IPS DF 6.9 (cell line): ENCODE data around the gene ARFGEF2.
"Not testable (repeated sequence)": the region's sequence is repeated elsewhere in the genome, so short reads cannot be mapped to it uniquely, and the experiment has no call there.

Experiments
- DNase-seq: peaks from one replicate; pipeline ENCODE4 v3.0.0-alpha.2; 2013; ENCODE audit warnings: low read depth, low spot score
- H3K27ac ChIP-seq: one replicate; pipeline ENCODE4 v1.5.1; 2013; ENCODE audit warnings: low read length, control low read depth
- H3K27me3 ChIP-seq: 2 replicates; pipeline ENCODE4 v1.6.1; 2013; ENCODE audit warnings: mild to moderate bottlenecking, low read length; ENCODE audit not compliant: control insufficient read depth, insufficient read depth
- H3K36me3 ChIP-seq: 2 replicates; pipeline ENCODE4 v1.6.1; 2013; ENCODE audit warnings: low read length; ENCODE audit not compliant: control insufficient read depth, insufficient read depth
- H3K4me1 ChIP-seq: 2 replicates; pipeline ENCODE4 v1.6.1; 2013; ENCODE audit warnings: low read length; ENCODE audit not compliant: control insufficient read depth, insufficient read depth
- H3K4me3 ChIP-seq: 2 replicates; pipeline ENCODE4 v1.5.1; 2013; ENCODE audit warnings: mild to moderate bottlenecking, low read length
- H3K9me3 ChIP-seq: 2 replicates; pipeline ENCODE4 v1.6.1; 2013; ENCODE audit warnings: low read length, inconsistent platforms; ENCODE audit not compliant: control insufficient read depth, insufficient read depth
- WGBS: extraction: QIAGEN DNeasy Blood & Tissue Kit; methylation state at CpG from one replicate; pipeline ENCODE4 v1.1.7; 2013; ENCODE audit warnings: mixed read lengths, missing lambda C conversion rate; ENCODE audit not compliant: insufficient read length, insufficient coverage; 5-methylcytosine and 5-hydroxymethylcytosine counted together

ARFGEF2 gene

DNA sequence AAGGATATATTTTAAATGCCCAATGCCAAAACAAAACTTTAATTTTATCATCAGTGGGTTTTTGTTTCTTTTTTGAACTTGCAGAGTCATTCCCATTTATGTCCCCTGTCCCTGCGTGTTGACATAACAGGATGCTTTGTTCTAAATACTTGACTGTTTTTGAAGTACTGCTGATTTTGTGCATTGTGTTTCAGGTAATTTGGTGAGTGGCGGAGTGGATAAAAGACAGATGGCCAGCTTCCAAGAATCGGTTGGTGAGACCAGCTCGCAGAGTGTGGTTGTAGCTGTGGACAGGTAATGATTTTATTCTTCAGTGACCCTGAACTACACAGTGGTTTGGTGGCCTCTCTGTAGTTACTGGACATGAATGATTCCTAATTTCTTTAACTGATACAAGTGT, 74.1 kb downstream of the ARFGEF2 start:
- no peak overlapping the region for H3K4me3 ChIP-seq
- peaks cover 17% of the 10 kb centered on the region; the same call in 1 of the 2 replicates for H3K36me3 ChIP-seq
- H3K27ac ChIP-seq: no peak overlapping the region
- no peaks in the 10 kb centered on the region for H3K9me3 ChIP-seq
- DNase-seq: no peak
- H3K27me3 ChIP-seq: no peaks in the 10 kb centered on the region
- no peaks in the 10 kb centered on the region for H3K4me1 ChIP-seq
- WGBS: no CpG with 5 or more reads among the region's 4 CpGs

DNA sequence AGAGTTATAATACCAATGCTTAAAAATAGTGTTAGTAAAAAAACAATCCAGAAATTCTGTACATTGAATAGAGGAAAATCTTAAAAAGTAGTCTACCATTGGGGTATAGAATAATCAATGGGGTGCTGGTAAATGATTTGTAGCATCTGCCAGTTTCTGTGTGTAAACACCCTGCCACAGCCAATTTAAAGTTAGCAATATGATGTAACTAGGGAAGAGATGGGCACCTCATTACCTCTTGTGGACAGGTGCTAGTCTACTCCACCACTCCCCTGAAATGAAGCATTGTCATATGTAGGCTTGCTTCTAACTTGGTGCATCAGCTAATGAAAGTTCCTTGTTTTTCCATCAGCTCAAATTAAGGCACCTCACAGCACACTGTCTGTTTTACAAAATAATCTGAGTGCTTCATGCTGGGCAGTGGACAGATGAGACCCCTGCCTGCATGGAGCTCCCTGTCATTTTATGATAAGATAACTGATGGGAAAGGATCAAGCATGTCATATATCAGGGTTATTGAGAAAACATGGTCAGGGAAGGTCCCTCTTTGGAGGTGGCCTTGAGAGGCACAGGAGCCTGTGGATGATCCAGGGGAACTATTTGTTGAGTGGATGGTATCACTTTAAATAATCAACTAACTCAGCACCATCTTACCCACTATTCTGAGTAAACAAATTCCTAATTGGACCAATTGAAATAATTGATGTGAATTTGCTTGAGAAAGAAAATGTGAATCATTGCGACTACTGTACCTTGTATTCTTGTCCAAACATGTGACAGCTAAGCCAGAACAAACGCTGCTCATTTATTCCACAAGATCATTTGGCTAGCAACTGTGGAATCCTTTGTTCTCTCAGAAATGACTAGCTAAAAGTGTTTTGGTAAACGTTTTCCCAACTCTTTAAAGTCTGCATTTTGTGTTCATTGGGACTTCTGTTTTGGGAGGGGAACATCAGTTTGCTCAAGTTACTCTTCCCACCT, 78.7 kb downstream of the ARFGEF2 start:
- no peak for DNase-seq
- Histone ChIP-seq H3K27me3 (no peaks in the 10 kb centered on the region), H3K4me1 (no peaks in the 10 kb centered on the region), H3K9me3 (no peaks in the 10 kb centered on the region), H3K4me3 (no peak overlapping the region), H3K27ac (no peak overlapping the region), H3K36me3 (peaks cover 9% of the 10 kb centered on the region; the same call in 1 of the 2 replicates)
- WGBS: no CpG with 5 or more reads among the region's 3 CpGs

DNA sequence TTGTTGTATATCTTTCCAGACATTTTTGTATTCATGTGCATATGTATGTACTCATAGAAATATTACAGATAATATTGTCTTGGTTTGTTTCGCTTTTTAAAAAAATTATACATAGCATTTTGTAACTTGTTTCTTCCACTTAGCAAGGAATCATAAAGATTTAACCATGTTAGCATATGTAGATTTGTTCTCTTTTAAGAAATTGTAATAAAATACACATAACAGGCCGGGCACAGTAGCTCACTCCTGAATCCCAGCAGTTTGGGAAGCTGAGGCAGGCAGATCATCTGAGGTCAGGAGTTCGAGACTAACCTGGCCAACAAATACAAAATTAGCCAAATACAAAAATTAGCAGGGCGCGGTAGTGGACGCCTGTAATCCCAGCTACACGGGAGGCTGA, 80.2 kb downstream of the ARFGEF2 start:
- Histone ChIP-seq H3K36me3 (peaks cover 6% of the 10 kb centered on the region; the same call in 1 of the 2 replicates), H3K27ac (no peak overlapping the region), H3K27me3 (no peaks in the 10 kb centered on the region), H3K4me3 (no peak overlapping the region), H3K4me1 (no peaks in the 10 kb centered on the region), H3K9me3 (no peaks in the 10 kb centered on the region)
- no CpG with 5 or more reads among the region's 7 CpGs for WGBS
- DNase-seq: no peak

DNA sequence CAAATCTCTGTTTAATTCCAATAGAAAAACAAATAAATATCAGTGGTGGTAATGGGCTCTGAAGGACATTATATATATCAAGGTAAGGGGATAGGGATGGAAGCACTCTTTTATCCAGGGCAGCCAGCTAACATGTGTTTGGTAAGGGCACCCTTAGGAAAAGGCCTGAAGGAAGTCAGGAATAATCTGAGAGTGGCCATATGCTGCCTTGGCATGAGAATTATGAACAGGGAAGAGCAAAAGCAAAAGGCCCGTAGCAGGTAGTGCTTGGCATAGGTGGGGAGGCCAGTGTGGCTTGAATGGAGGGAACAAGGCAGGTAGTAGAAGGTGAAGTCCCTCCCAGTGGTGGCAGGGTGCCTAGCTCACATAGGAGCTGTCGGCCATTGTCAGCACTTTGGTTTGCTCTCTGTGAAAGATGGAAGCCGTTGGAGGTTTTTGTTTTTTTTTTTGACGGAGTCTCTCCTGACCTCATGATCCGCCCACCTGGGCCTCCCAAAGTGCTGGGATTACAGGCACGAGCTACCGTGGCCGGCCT, 85.0 kb downstream of the ARFGEF2 start:
- no peak for DNase-seq
- peaks cover 2% of the 10 kb centered on the region; the same call in 1 of the 2 replicates for H3K36me3 ChIP-seq
- no peak overlapping the region for H3K4me3 ChIP-seq
- no peaks in the 10 kb centered on the region for H3K4me1 ChIP-seq
- WGBS: no CpG with 5 or more reads among the region's 8 CpGs
- H3K9me3 ChIP-seq: no peaks in the 10 kb centered on the region
- no peak overlapping the region for H3K27ac ChIP-seq
- H3K27me3 ChIP-seq: no peaks in the 10 kb centered on the region

DNA sequence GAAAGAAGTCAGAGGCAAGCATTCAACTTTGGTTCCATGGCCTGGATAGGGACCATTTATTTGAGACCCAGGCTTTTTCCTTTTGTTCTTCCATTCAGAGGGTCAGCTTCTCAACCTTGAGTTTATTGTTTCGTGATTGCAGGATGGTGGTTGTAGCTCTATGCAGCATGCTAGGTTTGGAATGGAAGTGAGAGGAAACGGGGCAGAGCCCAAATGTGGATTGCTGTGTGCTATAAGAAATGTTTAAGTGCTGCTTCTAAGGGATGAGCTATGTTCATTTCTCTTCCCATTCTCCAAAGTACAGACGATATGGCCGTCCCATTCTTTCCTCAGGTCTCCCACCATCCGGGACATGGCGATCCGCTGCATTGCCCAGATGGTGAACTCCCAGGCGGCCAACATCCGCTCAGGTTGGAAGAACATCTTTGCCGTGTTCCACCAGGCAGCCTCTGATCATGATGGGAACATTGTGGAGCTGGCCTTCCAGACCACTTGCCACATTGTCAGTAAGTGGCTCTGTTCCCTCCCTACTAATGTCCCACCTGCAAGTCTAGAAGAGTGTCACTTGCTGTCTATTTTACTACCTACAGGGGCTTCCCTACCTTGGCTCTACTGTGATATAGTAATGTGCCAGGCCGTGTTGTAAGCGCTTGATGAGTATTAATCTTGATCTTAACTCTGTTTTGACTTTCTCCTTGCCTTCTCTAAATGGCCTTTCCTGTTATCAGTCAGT, 88.6 kb downstream of the ARFGEF2 start:
- H3K27me3 ChIP-seq: no peaks in the 10 kb centered on the region
- H3K36me3 ChIP-seq: peaks cover 10% of the 10 kb centered on the region; the same call in 1 of the 2 replicates
- no peak overlapping the region for H3K4me3 ChIP-seq
- H3K4me1 ChIP-seq: no peaks in the 10 kb centered on the region
- no peaks in the 10 kb centered on the region for H3K9me3 ChIP-seq
- no peak overlapping the region for H3K27ac ChIP-seq
- DNase-seq: no peak
- WGBS: no CpG with 5 or more reads among the region's 12 CpGs

DNA sequence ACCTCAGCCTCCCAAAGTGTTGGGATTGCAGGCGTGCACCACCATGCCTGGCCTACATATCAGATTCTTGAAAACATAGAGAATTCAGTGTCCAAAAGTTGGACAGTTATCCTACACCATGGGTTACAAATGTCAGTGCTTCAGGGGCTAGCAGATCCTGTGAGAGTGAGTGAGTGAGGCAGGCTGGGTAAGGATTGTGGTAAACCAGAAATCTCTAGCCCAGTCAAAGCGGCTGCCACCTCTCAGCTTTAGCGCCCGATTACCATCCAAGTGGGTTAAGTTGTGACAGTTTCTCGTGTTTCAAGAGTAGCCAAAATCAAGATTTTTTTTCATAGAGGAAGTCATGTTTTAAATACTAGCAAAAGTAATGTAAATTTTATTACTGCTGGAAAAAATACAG, 102.7 kb downstream of the ARFGEF2 start:
- Histone ChIP-seq H3K27me3 (no peaks in the 10 kb centered on the region), H3K4me1 (no peaks in the 10 kb centered on the region), H3K4me3 (no peak overlapping the region), H3K27ac (no peak overlapping the region), H3K36me3 (peaks cover 8% of the 10 kb centered on the region; the same call in 1 of the 2 replicates), H3K9me3 (no peaks in the 10 kb centered on the region)
- WGBS: no CpG with 5 or more reads among the region's 5 CpGs
- DNase-seq: no peak

DNA sequence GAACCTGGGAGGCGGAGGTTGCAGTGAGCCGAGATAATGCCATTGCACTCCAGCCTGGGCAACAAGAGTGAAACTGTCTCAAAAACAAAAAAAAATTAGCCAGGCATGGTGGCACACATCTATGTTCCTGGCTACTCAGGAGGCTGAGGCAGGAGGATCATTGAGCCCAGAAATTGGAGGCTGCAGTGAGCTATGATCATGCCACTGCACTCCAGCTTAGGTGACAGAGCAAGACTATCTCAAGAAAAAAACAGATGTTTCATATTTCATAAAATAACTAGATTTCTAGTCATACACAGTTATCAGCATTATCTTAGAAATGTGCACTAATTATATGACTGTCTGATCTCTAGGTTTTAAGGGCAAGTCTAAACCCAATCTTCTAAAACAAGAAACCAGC, 106.7 kb downstream of the ARFGEF2 start:
- not testable (repeated sequence) for H3K27me3 ChIP-seq, H3K4me3 ChIP-seq, H3K4me1 ChIP-seq, DNase-seq, H3K9me3 ChIP-seq, H3K36me3 ChIP-seq, H3K27ac ChIP-seq
- WGBS: no CpG with 5 or more reads among the region's 2 CpGs

DNA sequence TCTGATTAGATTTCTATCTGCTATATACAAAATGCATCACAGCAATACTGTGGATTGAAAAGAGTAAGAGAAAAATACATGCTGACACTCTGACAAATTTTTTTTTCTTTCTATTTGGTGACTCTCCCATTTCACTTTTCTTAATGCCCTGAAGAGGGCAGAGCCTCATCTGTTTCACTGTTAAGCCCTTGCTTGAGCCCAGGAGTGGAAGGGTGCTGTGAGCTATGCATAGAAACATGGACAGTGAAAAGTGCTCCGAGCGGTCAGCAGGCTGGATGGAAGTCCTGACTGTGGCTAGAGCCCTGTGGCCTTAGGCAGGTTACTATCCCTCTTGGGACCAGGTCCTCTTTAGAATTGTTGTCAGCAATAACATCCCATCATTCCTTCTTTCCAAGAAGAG, 107.2 kb downstream of the ARFGEF2 start:
- H3K36me3 ChIP-seq: peaks cover 10% of the 10 kb centered on the region; the same call in 1 of the 2 replicates
- no peaks in the 10 kb centered on the region for H3K27me3 ChIP-seq
- no peaks in the 10 kb centered on the region for H3K4me1 ChIP-seq
- no peak overlapping the region for H3K4me3 ChIP-seq
- H3K27ac ChIP-seq: no peak overlapping the region
- no CpG with 5 or more reads among the region's 2 CpGs for WGBS
- no peak for DNase-seq
- no peaks in the 10 kb centered on the region for H3K9me3 ChIP-seq

DNA sequence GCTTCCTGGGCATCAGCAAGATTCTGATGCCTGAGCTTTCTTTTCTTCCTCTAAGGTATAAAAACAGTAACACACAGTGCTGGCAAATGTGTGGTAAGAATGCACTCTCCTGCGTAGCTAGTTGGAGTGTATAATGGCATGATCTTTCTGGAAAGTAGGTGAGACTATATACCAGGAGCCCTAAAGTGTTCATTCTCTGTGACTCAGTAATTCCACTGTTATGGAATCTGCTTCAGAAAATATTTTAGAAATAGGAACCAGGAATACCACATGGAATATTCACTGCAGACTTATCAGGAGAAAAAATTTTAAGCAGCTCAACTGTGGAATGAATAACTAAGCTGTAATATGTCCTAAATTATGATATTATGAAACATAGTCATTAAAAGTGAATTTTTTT, 107.7 kb downstream of the ARFGEF2 start:
- Histone ChIP-seq H3K27ac (no peak overlapping the region), H3K27me3 (no peaks in the 10 kb centered on the region), H3K4me1 (no peaks in the 10 kb centered on the region), H3K36me3 (peaks cover 10% of the 10 kb centered on the region; the same call in 1 of the 2 replicates), H3K9me3 (no peaks in the 10 kb centered on the region), H3K4me3 (no peak overlapping the region)
- DNase-seq: no peak
- WGBS: no CpG with 5 or more reads among the region's 1 CpG

DNA sequence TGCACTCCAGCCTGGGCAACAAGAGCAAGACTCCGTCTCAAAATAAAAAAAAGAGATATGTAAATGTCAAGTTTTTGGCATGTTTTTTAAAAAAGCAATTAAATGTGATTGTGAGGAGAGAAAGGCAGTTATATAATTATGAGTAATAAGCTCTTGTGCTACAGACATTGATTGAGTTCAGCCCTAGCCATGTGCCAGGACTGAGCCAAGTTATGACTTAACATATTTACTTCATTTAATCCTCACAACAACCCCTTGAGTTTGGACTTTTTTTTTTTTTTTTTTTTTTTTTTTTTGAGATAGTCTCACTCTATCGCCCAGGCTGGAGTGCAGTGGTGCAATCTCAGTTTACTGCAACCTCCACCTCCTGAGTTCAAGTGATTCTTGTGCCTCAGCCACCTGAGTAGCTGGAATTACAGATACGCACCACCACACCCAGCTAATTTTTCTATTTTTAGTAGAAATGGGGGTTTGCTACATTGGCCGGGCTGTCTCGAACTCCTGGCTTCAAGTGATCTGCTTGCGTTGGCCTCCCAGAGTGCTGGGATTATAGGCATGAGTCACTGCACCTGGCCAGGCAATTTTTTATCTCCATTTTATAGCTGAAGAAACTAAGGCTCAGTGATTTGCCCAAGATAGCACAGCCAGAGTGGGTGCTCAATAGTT, 109.6 kb downstream of the ARFGEF2 start:
- Histone ChIP-seq H3K9me3 (no peaks in the 10 kb centered on the region), H3K36me3 (peaks cover 4% of the 10 kb centered on the region; the same call in 1 of the 2 replicates), H3K4me3 (no peak overlapping the region), H3K27me3 (no peaks in the 10 kb centered on the region), H3K27ac (no peak overlapping the region), H3K4me1 (no peaks in the 10 kb centered on the region)
- WGBS: no CpG with 5 or more reads among the region's 6 CpGs
- DNase-seq: no peak
